Gastroesophageal sphincter (tissue), 3 donors: ENCODE measurements around the gene SLC51B.

Experiments
- EP300 ChIP-seq: sonication (generic); formaldehyde crosslinking; IDR thresholded peaks from one replicate; pipeline ENCODE4 v1.6.1; 2017; ENCODE audit warnings: antibody characterized with exemption, mild to moderate bottlenecking
- POLR2A ChIP-seq, 2 donors: fragments of 450-650 bp; IDR thresholded peaks; one replicate each; pipeline ENCODE4 v1.6.1; 2017; ENCODE audit warnings: antibody characterized with exemption in 2 of 2, mild to moderate bottlenecking in 2 of 2, moderate library complexity in 1 of 2
- POLR2AphosphoS5 ChIP-seq: sonication (generic); formaldehyde crosslinking; IDR thresholded peaks from one replicate; pipeline ENCODE4 v1.6.1; 2017; ENCODE audit warnings: antibody characterized with exemption
- TF ChIP-seq, protein P1 (sequence below), 4 experiments: fragments of 200-600 bp in 2 of 4; fragments of 450-650 bp in 2 of 4; sonication (generic) in 1 of 4; IDR thresholded peaks; one replicate each; pipeline ENCODE4 v1.5.1; 2017 to 2019; ENCODE audit warnings: antibody characterized with exemption in 4 of 4, mild to moderate bottlenecking in 2 of 4, moderate library complexity in 2 of 4

DNA sequence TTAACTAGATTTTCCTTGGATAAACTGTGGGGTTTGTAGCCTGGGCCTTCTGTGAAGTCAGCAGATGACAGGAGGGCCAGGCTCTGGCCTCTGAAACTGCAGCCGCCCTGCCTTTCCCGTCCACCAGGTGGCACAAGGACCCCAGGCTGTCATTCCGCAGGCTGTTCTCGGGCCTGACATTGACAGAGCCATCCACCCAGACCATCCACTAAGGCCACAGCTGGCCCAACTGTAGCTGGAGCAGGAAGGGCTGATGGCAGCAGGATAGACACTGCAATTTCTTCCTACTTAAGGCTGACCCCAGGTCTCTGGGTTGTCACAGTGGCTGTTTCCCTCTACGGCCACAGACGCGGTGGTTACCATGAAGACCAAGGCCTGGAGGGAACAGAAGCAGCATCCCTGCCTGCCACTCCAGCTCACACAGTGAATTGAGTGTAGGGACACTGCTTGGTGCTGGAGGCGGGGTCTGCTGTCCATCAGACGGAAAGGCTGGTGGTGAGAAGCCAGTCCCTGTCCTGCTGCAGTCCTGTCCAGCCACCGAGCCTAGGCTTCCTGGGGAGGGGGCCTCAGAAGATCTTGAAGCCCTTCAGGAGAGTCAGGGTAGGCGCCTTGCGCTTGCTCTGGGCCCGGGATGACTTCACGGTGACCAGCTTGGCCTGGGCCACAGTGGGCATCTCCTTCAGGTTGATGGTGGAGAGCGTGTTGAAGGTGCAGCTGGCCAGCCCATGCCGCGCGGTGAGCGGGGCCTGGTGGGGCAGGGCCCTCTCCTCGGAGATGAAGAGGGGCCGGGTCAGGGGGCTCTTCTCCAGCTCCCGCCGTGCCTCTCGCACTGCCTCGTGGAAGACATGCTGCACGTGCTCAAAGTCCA lies 9.4 kb downstream of the SLC51B start:
- TF ChIP-seq POLR2A (IDR thresholded peaks at IDR 0.05) = no peak
- TF ChIP-seq EP300 = no peak
- TF ChIP-seq, protein P1, sequence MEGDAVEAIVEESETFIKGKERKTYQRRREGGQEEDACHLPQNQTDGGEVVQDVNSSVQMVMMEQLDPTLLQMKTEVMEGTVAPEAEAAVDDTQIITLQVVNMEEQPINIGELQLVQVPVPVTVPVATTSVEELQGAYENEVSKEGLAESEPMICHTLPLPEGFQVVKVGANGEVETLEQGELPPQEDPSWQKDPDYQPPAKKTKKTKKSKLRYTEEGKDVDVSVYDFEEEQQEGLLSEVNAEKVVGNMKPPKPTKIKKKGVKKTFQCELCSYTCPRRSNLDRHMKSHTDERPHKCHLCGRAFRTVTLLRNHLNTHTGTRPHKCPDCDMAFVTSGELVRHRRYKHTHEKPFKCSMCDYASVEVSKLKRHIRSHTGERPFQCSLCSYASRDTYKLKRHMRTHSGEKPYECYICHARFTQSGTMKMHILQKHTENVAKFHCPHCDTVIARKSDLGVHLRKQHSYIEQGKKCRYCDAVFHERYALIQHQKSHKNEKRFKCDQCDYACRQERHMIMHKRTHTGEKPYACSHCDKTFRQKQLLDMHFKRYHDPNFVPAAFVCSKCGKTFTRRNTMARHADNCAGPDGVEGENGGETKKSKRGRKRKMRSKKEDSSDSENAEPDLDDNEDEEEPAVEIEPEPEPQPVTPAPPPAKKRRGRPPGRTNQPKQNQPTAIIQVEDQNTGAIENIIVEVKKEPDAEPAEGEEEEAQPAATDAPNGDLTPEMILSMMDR (IDR thresholded peaks at IDR 0.05) = peak in 3 of 4 experiments; percentile 95 to 96 (median 96)
- no peak for TF ChIP-seq POLR2AphosphoS5
